PFSK-1 (cell line): Measurements from ENCODE around the gene AKIRIN2.

ENCODE experiments used
- FOXP2 ChIP-seq: optimal IDR thresholded peaks from 2 replicates; pipeline ENCODE3; 2011; ENCODE audit warnings: borderline replicate concordance, control low read depth, inconsistent platforms; ENCODE audit not compliant: insufficient read depth; ENCODE audit errors: extremely low read length, extremely low read depth
- POLR2AphosphoS5 ChIP-seq: IDR thresholded peaks from 2 replicates; pipeline ENCODE4 v1.6.1; 2012; ENCODE audit warnings: low read depth, mild to moderate bottlenecking, control low read depth, low read length, moderate library complexity
- REST ChIP-seq, 2 experiments: IDR thresholded peaks; 2 replicates each; pipeline versions ENCODE4 v1.6.1 to v1.8.0; 2011 to 2012; ENCODE audit warnings: low read depth in 2 of 2, low read length in 2 of 2, control low read depth in 1 of 2, inconsistent platforms in 1 of 2, mild to moderate bottlenecking in 1 of 2, moderate library complexity in 1 of 2; ENCODE audit not compliant: insufficient read depth in 1 of 2
- SIN3A ChIP-seq: IDR thresholded peaks from 2 replicates; pipeline ENCODE4 v1.6.1; 2012; ENCODE audit warnings: mild to moderate bottlenecking, low read length, moderate library complexity, borderline replicate concordance; ENCODE audit not compliant: insufficient read depth
- TAF1 ChIP-seq: IDR thresholded peaks from 2 replicates; pipeline ENCODE4 v1.6.1; 2012; ENCODE audit warnings: low read length, control low read depth, borderline replicate concordance; ENCODE audit not compliant: insufficient read depth

The AKIRIN2 gene

GRCh38 chr6:87687296-87687695 lies 14.7 kb downstream of the AKIRIN2 start:
- TF ChIP-seq REST (IDR thresholded peaks at IDR 0.05; ENCODE audit: insufficient read depth in 1 of 2, low read depth in 2 of 2, low read length in 2 of 2) = no peak
- TF ChIP-seq FOXP2 = no peak
- TF ChIP-seq TAF1 = no peak
- no peak for TF ChIP-seq POLR2AphosphoS5
- TF ChIP-seq SIN3A = no peak

DNA sequence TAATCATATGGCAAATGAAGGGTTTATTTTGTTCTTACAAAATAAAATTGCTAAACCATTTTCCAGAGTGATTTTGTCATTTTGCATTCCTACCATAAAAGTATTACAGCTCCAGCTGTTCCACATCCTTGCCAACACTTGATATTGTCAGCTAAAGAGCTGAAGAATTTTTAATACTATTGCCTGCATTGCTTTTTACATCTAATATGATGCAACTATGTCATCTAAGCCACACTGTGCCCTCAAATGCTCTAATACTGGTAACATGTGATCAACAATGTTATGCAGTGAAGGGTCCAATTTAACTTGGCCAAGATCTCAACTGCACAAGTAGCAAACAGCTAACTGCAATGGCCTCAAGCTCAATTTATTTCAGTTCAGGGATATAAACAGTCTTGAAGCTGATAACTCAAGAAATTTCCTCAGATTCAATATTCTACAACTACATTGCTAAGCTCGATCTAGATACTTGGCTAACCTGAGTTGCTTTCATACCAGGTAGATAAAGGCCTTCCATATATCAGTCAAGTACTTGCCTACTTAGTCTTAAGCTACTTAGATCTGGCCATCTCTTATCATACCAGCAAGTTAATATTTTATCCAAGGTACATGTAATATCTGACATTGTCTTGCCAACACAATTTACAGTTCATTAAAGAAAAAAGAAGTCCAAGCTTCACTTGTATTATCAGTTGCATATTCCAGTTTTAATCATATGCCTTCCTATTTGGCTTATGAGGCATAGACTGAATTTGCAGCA lies 17.0 kb downstream of the AKIRIN2 start:
- TF ChIP-seq TAF1 (no peak), FOXP2 (no peak), REST (IDR thresholded peaks at IDR 0.05; ENCODE audit: insufficient read depth in 1 of 2, low read depth in 2 of 2, low read length in 2 of 2) (no peak), SIN3A (no peak), POLR2AphosphoS5 (no peak)

- TF ChIP-seq POLR2AphosphoS5 = no peak
- no peak for TF ChIP-seq TAF1
- TF ChIP-seq FOXP2 = no peak
- TF ChIP-seq SIN3A = no peak
- no peak for TF ChIP-seq REST (IDR thresholded peaks at IDR 0.05; ENCODE audit: insufficient read depth in 1 of 2, low read depth in 2 of 2, low read length in 2 of 2)
These were observed 18.1 kb downstream of the AKIRIN2 start for GRCh38 chr6:87683890-87684289.

- TF ChIP-seq TAF1 = no peak
- TF ChIP-seq REST (IDR thresholded peaks at IDR 0.05; ENCODE audit: insufficient read depth in 1 of 2, low read depth in 2 of 2, low read length in 2 of 2) = no peak
- no peak for TF ChIP-seq FOXP2
- no peak for TF ChIP-seq SIN3A
These were observed 19.7 kb downstream of the AKIRIN2 start for GRCh38 chr6:87682310-87682709.
